ENCODE measurements around the gene ADIPOQ.

- TF ChIP-seq POLR2A (IDR thresholded peaks at IDR 0.05) (no peak), POLR2AphosphoS5 (IDR thresholded peaks at IDR 0.05) (no peak)
- TF ChIP-seq, protein P1, sequence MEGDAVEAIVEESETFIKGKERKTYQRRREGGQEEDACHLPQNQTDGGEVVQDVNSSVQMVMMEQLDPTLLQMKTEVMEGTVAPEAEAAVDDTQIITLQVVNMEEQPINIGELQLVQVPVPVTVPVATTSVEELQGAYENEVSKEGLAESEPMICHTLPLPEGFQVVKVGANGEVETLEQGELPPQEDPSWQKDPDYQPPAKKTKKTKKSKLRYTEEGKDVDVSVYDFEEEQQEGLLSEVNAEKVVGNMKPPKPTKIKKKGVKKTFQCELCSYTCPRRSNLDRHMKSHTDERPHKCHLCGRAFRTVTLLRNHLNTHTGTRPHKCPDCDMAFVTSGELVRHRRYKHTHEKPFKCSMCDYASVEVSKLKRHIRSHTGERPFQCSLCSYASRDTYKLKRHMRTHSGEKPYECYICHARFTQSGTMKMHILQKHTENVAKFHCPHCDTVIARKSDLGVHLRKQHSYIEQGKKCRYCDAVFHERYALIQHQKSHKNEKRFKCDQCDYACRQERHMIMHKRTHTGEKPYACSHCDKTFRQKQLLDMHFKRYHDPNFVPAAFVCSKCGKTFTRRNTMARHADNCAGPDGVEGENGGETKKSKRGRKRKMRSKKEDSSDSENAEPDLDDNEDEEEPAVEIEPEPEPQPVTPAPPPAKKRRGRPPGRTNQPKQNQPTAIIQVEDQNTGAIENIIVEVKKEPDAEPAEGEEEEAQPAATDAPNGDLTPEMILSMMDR (IDR thresholded peaks at IDR 0.05), result no peak
These were observed 37.3 kb downstream of the ADIPOQ start for GRCh38 chr3:186879781-186880180.
